ENCODE results near the gene GNE. TPM values are rescaled to one million over a fixed set of nuclear protein-coding genes. Genes with fewer than 3 reads are reported as not detected.

The GNE gene
- polyA plus RNA-seq, 1 donor (not counting 4 experiments of a cell fraction or from before 2014, with no cell fraction given), result 10.1 TPM

GRCh38 chr9:36213387-36213786, 44.9 kb downstream of the GNE start:
- Histone ChIP-seq H3K36me3 (ENCODE audit: control insufficient read depth in 2 of 2, extremely low read depth in 1 of 2, insufficient read depth in 2 of 2, low read length in 2 of 2) (peaks cover 44 to 57% of the 10 kb centered on the region in 2 experiments), H3K27me3 (ENCODE audit: control insufficient read depth, extremely low read depth, insufficient read depth, low read length) (no peaks in the 10 kb centered on the region), H3K9me1 (ENCODE audit: control insufficient read depth, extremely low read depth, insufficient read depth, low read length) (no peaks in the 10 kb centered on the region), H4K20me1 (ENCODE audit: control insufficient read depth, extremely low read depth, insufficient read depth, low read length) (peaks cover 7% of the 10 kb centered on the region), H3K4me3 (ENCODE audit: control insufficient read depth in 2 of 3, extremely low read depth in 1 of 3, insufficient read depth in 2 of 3, low read depth in 1 of 3, low read length in 3 of 3) (no peak overlapping the region), H3K9ac (ENCODE audit: control insufficient read depth, extremely low read depth, insufficient read depth, low read length) (no peak overlapping the region), H3K4me1 (ENCODE audit: control insufficient read depth, extremely low read depth, insufficient read depth, low read length) (no peaks in the 10 kb centered on the region), H2AFZ (ENCODE audit: control insufficient read depth, low read length) (no peak overlapping the region), H3K79me2 (ENCODE audit: control insufficient read depth, insufficient read depth, low read length) (peaks cover 36% of the 10 kb centered on the region), H3K4me2 (ENCODE audit: control insufficient read depth, extremely low read depth, insufficient read depth, low read depth, low read length) (no peak overlapping the region), H3K27ac (ENCODE audit: control insufficient read depth, insufficient read depth, low read length) (no peak overlapping the region), H3K9me3 (ENCODE audit: control insufficient read depth, low read depth, low read length) (no peaks in the 10 kb centered on the region)
- DNase-seq (ENCODE audit: low read depth, low spot score), result no peak
- TF ChIP-seq, protein P1, sequence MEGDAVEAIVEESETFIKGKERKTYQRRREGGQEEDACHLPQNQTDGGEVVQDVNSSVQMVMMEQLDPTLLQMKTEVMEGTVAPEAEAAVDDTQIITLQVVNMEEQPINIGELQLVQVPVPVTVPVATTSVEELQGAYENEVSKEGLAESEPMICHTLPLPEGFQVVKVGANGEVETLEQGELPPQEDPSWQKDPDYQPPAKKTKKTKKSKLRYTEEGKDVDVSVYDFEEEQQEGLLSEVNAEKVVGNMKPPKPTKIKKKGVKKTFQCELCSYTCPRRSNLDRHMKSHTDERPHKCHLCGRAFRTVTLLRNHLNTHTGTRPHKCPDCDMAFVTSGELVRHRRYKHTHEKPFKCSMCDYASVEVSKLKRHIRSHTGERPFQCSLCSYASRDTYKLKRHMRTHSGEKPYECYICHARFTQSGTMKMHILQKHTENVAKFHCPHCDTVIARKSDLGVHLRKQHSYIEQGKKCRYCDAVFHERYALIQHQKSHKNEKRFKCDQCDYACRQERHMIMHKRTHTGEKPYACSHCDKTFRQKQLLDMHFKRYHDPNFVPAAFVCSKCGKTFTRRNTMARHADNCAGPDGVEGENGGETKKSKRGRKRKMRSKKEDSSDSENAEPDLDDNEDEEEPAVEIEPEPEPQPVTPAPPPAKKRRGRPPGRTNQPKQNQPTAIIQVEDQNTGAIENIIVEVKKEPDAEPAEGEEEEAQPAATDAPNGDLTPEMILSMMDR (optimal IDR thresholded peaks at IDR 0.05 in 1 of 3, IDR thresholded peaks at IDR 0.05 in 1 of 3, conservative IDR thresholded peaks at IDR 0.05 in 1 of 3; ENCODE audit: extremely low read depth in 1 of 3, insufficient read depth in 2 of 3, low read length in 3 of 3), result no peak
- no peak for TF ChIP-seq EZH2 (IDR thresholded peaks at IDR 0.05; ENCODE audit: low read length)
- FAIRE-seq, result no peak
- dilution Hi-C loops (cut with MboI; ENCODE audit: extremely low pct_ligation_motif_present, low sequenced_read_pairs), result no loop called here

- H3K9me1 ChIP-seq (ENCODE audit: control insufficient read depth, extremely low read depth, insufficient read depth, low read length), result no peaks in the 10 kb centered on the region
- dilution Hi-C loops (cut with MboI; ENCODE audit: extremely low pct_ligation_motif_present, low sequenced_read_pairs), result no loop called here
- FAIRE-seq, result no peak
- H4K20me1 ChIP-seq (ENCODE audit: control insufficient read depth, extremely low read depth, insufficient read depth, low read length), result peaks cover 16% of the 10 kb centered on the region
- H3K27me3 ChIP-seq (ENCODE audit: control insufficient read depth, extremely low read depth, insufficient read depth, low read length), result no peaks in the 10 kb centered on the region
- no peaks in the 10 kb centered on the region for H3K4me1 ChIP-seq (ENCODE audit: control insufficient read depth, extremely low read depth, insufficient read depth, low read length)
- peaks cover 55% of the 10 kb centered on the region for H3K79me2 ChIP-seq (ENCODE audit: control insufficient read depth, insufficient read depth, low read length)
- DNase-seq (ENCODE audit: low read depth, low spot score), result no peak
- H3K4me3 ChIP-seq (ENCODE audit: control insufficient read depth in 2 of 3, extremely low read depth in 1 of 3, insufficient read depth in 2 of 3, low read depth in 1 of 3, low read length in 3 of 3), result no peak overlapping the region
- no peak overlapping the region for H3K9ac ChIP-seq (ENCODE audit: control insufficient read depth, extremely low read depth, insufficient read depth, low read length)
- no peak overlapping the region for H3K4me2 ChIP-seq (ENCODE audit: control insufficient read depth, extremely low read depth, insufficient read depth, low read depth, low read length)
- no peaks in the 10 kb centered on the region for H3K9me3 ChIP-seq (ENCODE audit: control insufficient read depth, low read depth, low read length)
- no peak for TF ChIP-seq EZH2 (IDR thresholded peaks at IDR 0.05; ENCODE audit: low read length)
- TF ChIP-seq, protein P1 (optimal IDR thresholded peaks at IDR 0.05 in 1 of 3, IDR thresholded peaks at IDR 0.05 in 1 of 3, conservative IDR thresholded peaks at IDR 0.05 in 1 of 3; ENCODE audit: extremely low read depth in 1 of 3, insufficient read depth in 2 of 3, low read length in 3 of 3), result no peak
- no peak overlapping the region for H2AFZ ChIP-seq (ENCODE audit: control insufficient read depth, low read length)
- peaks cover 41 to 56% of the 10 kb centered on the region in 2 experiments for H3K36me3 ChIP-seq (ENCODE audit: control insufficient read depth in 2 of 2, extremely low read depth in 1 of 2, insufficient read depth in 2 of 2, low read length in 2 of 2)
- no peak overlapping the region for H3K27ac ChIP-seq (ENCODE audit: control insufficient read depth, insufficient read depth, low read length)
These were observed 46.7 kb downstream of the GNE start for GRCh38 chr9:36211510-36211909.
